T-helper 17 cell (primary cell): ENCODE measurements around the gene TMEM35B. TPM values are rescaled to one million over a fixed set of nuclear protein-coding genes. Genes with fewer than 3 reads are reported as not detected.
"Not testable (repeated sequence)": the region's sequence is repeated elsewhere in the genome, so short reads cannot be mapped to it uniquely, and the experiment has no call there.

Experiments
- ATAC-seq: fragments of 150-1000 bp; cut with Tn5 transposase; 2 replicates; pipeline ENCODE4 v1.10.0; 2021; ENCODE audit warnings: mild to moderate bottlenecking, moderate library complexity
- DNase-seq, 3 donors: peaks; one replicate each; pipeline versions ENCODE4 v3.0.0 to v3.0.0-alpha.2; 2020 to 2021
- H3K9me3 ChIP-seq: one replicate; pipeline ENCODE4 v1.7.0; 2013; ENCODE audit warnings: low read length, mild to moderate bottlenecking; ENCODE audit not compliant: control insufficient read depth, poor library complexity, severe bottlenecking
- H3K27ac Mint-ChIP-seq: one replicate; pipeline ENCODE4 v1.8.0; 2022; ENCODE audit warnings: mild to moderate bottlenecking, moderate library complexity, mixed read lengths
- H3K27me3 Mint-ChIP-seq: one replicate; pipeline ENCODE4 v1.8.0; 2022; ENCODE audit warnings: mixed read lengths
- H3K36me3 Mint-ChIP-seq: one replicate; pipeline ENCODE4 v1.8.0; 2022; ENCODE audit warnings: low read depth, mixed read lengths
- H3K4me1 Mint-ChIP-seq: one replicate; pipeline ENCODE4 v1.8.0; 2022; ENCODE audit warnings: mild to moderate bottlenecking, mixed read lengths
- H3K4me3 Mint-ChIP-seq: one replicate; pipeline ENCODE4 v1.8.0; 2022; ENCODE audit warnings: mild to moderate bottlenecking, moderate library complexity, mixed read lengths
- total RNA-seq, 4 donors: library from RNA in 2 of 4; stranded (reverse) in 2 of 4; gene quantifications; one replicate each; pipeline ENCODE4 v1.2.3 and lab custom pipeline; 2022 to 2026

Gene TMEM35B
- total RNA-seq, 2 donors from 2014 or later, result 10.6 to 14.4 TPM

- no peaks in the 10 kb centered on the region for H3K9me3 ChIP-seq
- no peak for ATAC-seq
- Mint-ChIP-seq H3K4me1 (peaks cover 20% of the 10 kb centered on the region), H3K4me3 (no peak overlapping the region), H3K36me3 (no peaks in the 10 kb centered on the region), H3K27me3 (no peaks in the 10 kb centered on the region), H3K27ac (no peak overlapping the region)
- no peak for DNase-seq
Measured at GRCh38 chr1:34987018-34987417, 1.9 kb upstream of the TMEM35B start.

DNA sequence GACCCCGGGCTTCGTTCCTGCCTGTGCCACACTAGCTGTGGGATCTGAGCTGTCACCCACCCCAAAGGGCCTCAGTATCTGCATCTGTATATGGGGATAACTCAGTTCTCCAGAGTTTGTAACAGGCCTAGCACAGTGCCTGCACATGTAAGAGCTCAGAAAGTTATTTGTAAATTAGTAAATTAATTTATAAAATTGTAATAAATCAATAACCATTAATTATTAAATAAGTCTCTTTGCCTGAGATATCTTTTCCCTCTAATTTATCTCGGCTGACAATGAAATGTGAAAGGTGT is 410 bp upstream of the TMEM35B start:
- H3K9me3 ChIP-seq, H3K27me3 Mint-ChIP-seq, DNase-seq, H3K36me3 Mint-ChIP-seq, ATAC-seq: not testable (repeated sequence)
- Mint-ChIP-seq H3K4me3 (peak overlapping the region; percentile 96), H3K4me1 (peaks cover 18% of the 10 kb centered on the region), H3K27ac (peak overlapping the region; percentile 92)

DNA sequence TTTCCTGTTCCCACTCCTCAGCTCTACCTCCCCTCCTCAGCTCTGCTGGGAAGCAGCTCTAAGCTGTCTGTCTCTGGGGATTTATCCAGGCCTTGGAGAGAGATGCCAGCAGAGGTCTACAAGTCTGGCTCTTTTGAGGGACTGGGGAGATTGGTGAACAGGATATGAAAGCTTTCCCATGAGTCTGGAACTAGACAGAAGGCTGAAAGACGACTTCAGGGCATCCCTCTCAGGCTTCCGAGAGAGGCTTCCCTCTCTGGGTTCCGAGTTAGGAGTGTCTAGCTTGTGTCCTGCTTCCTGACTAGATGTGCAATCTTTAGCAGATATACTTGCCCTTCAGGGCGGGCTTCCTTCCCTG is 733 bp downstream of the TMEM35B start:
- Mint-ChIP-seq H3K36me3 (no peaks in the 10 kb centered on the region), H3K4me1 (peaks cover 18% of the 10 kb centered on the region), H3K27ac (peak overlapping the region; percentile 92), H3K4me3 (peak overlapping the region; percentile 96), H3K27me3 (no peaks in the 10 kb centered on the region)
- ATAC-seq (peak; percentile 8), DNase-seq (no peak)
- H3K9me3 ChIP-seq, result no peaks in the 10 kb centered on the region

DNA sequence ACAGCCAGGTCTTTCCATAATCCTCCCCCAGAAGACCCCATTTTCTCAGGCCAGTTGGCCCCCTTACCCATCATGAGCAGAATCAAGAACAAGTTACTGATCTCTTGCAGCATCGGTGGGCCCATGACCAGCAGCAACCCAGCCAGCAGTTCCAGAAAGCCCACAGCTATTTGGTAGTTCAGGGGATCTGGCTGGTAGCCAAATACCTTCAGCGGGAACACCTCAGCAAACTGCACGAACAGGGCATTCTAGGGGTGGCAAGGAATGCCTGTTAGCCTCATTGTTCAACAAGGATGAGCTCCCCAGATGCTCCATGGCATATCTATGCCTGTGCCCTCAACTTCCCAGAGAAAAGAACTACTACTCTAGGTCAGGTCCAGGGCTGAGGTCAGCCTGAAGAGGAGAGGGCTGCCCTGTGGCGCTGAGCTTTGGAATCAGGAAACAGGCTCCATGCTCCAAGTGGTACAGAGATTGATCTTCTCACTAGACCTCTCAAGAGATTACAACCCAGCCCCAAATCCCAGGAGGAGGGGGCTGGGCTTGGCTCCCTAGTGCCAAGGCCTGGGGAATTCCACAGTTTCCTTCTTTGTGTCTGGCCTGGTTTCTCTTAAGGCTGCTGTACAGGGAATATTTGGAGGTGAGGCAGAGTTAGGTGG is 1.3 kb downstream of the TMEM35B start:
- peaks cover 19% of the 10 kb centered on the region for H3K4me1 Mint-ChIP-seq
- no peaks in the 10 kb centered on the region for H3K9me3 ChIP-seq
- peak overlapping the region; percentile 92 for H3K27ac Mint-ChIP-seq
- no peak for ATAC-seq
- no peaks in the 10 kb centered on the region for H3K36me3 Mint-ChIP-seq
- no peak for DNase-seq
- no peaks in the 10 kb centered on the region for H3K27me3 Mint-ChIP-seq
- H3K4me3 Mint-ChIP-seq, result peak overlapping the region; percentile 96

GRCh38 chr1:34982820-34983376 is 2.2 kb downstream of the TMEM35B start:
- Mint-ChIP-seq H3K4me1 (peaks cover 26% of the 10 kb centered on the region), H3K27ac (peak overlapping the region; percentile 92), H3K36me3 (no peaks in the 10 kb centered on the region), H3K4me3 (peak overlapping the region; percentile 63), H3K27me3 (no peaks in the 10 kb centered on the region)
- ATAC-seq (no peak), DNase-seq (no peak)
- no peaks in the 10 kb centered on the region for H3K9me3 ChIP-seq

DNA sequence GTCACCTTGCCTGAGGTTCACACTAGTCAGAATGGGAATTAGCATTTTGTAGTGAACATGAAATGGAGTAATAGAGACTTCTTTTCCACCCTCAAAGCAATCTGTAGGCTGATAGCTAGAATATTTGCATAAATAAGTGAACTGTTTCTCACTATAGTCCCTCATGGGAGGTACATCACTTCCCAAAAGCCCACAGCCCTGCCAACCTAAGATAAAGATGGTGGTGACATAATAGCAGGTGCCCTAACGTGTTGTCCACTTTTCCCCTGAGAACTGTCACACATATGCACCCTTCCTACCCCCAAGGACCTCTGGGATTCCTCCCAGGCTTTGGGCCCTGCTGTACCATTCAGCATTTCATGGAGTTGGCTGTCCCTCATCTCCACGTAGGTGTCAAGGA is 4.4 kb downstream of the TMEM35B start:
- DNase-seq (no peak), ATAC-seq (no peak)
- H3K9me3 ChIP-seq, result no peaks in the 10 kb centered on the region
- Mint-ChIP-seq H3K4me3 (no peak overlapping the region), H3K27me3 (no peaks in the 10 kb centered on the region), H3K4me1 (peaks cover 26% of the 10 kb centered on the region), H3K27ac (no peak overlapping the region), H3K36me3 (no peaks in the 10 kb centered on the region)

DNA sequence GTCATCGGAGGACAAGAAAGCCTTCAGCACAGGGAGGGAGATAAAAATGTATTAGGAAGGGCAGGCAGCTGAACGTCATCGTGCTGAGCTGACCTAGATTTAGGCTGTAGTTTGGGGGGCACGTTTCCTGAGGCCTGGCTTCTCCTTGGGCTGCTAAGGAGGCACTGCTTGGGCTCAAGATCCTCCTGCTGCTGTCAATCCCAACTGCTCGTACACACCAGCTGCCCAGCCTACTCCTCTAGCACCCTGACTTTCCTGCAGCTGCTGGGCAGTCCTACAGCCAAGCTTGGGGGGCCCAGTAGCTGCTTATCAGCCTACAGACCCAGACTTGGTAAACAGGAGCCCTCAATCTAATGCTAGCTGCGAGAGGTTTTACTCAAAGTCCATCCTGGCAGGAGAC is 6.2 kb downstream of the TMEM35B start:
- Mint-ChIP-seq H3K4me3 (no peak overlapping the region), H3K36me3 (no peaks in the 10 kb centered on the region), H3K27ac (peak overlapping the region; percentile 27), H3K27me3 (no peaks in the 10 kb centered on the region), H3K4me1 (peaks cover 25% of the 10 kb centered on the region)
- no peak for DNase-seq
- ATAC-seq, result no peak
- H3K9me3 ChIP-seq, result no peaks in the 10 kb centered on the region

DNA sequence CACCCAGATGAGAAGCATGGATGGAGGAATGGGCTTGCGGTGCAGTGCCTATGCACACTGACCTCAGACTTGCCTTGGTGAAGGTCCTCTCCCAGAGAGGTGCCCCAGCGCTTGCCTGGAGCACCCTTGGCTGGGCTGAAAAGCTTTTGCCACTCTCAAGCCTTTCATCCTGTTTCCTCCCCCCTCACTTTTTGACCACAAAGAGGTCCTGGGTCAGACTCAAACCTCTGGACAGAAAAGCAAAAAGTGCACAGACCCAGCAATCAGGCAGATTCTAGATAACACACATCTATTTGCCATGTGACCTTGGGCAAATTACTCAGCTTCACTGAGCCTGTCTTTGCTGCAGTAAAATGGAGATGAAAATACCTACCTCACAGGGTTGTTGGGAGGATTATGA is 7.3 kb downstream of the TMEM35B start:
- ATAC-seq (no peak), DNase-seq (no peak)
- H3K4me1 Mint-ChIP-seq, result peaks cover 17% of the 10 kb centered on the region
- H3K27me3 Mint-ChIP-seq, result no peaks in the 10 kb centered on the region
- no peak overlapping the region for H3K4me3 Mint-ChIP-seq
- H3K36me3 Mint-ChIP-seq, result no peaks in the 10 kb centered on the region
- peak overlapping the region; percentile 27 for H3K27ac Mint-ChIP-seq
- no peaks in the 10 kb centered on the region for H3K9me3 ChIP-seq

DNA sequence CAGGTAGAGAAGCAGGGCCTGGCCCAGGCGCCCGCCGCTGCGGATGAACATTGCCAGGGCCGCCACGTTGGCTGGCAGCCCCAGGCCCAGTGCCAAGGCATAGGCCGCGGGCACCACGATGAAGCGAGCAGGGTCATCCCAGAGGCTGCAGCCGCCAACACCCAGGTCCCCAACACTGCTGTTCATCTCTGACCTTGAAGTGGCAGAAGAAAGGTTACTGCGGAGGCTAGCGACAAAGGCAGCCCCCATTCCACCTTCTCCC is 8.0 kb downstream of the TMEM35B start:
- Mint-ChIP-seq H3K4me3 (no peak overlapping the region), H3K36me3 (no peaks in the 10 kb centered on the region), H3K27me3 (no peaks in the 10 kb centered on the region), H3K27ac (peak overlapping the region; percentile 37), H3K4me1 (peaks cover 21% of the 10 kb centered on the region)
- no peak for DNase-seq
- ATAC-seq, result no peak
- H3K9me3 ChIP-seq, result no peaks in the 10 kb centered on the region

DNA sequence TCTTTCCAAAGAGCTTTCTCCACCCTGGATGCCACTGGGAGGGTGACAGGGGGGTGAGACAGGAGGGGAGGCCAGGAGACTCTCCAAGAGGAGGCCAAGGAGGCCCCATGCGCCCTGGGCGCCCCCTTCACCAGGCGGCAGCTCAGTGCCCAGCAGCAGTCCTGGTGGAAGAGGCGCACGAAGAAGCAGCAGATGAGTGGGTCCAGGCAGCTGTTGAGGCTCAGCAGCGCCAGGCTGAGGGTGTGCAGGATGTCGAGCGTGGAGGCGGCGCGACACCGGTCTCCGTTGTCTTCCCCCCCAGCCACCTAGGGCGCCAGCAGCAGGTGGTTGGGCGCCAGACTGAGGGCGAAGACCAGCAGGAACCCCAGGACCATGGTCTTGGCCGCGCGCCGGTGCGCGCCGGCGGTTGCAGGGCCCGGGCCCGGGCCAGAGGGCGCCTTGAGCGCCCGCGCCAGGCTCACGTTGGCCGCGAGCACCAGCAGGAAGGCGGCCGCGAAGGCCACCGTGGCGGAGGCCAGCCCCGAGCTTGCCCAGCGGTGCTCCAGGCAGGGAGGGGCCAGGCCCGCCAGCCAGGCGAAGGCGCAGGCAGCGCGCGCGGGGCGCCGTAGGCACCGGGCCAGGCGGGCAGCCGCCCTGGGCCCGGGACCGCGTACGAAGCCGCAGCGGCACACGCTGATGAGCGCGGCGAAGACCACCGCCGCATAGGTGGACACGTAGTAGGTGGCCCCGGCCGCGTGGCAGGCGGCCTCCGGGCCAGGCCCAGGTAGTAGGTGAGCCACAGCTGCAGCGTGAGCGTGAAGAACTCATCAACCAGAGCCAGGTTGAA is 8.6 kb downstream of the TMEM35B start:
- Mint-ChIP-seq H3K27me3 (no peaks in the 10 kb centered on the region), H3K27ac (peak overlapping the region; percentile 37), H3K4me1 (peaks cover 24% of the 10 kb centered on the region), H3K4me3 (no peak overlapping the region), H3K36me3 (no peaks in the 10 kb centered on the region)
- DNase-seq (no peak), ATAC-seq (no peak)
- H3K9me3 ChIP-seq, result no peaks in the 10 kb centered on the region

DNA sequence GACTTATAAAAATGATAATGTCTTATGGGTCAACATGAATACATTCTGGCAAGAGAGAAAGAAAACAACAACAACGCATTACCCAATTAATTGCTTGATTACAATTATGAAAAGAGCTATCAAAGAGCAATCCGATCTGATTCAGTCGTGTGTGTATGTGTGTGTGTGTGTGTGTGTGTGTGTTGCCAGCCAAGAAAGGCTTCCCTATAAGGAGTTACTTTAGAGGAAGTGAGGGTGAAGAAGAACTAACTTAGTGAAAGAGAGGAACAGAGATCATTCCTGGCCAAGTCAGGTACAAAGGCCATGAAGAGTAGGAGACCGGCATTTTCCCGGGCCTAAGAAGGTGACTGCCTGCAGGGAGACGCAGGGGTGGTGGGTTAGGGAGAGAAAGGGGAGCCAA is 9.4 kb downstream of the TMEM35B start:
- no peak for ATAC-seq
- H3K27ac Mint-ChIP-seq, result no peak overlapping the region
- no peak overlapping the region for H3K4me3 Mint-ChIP-seq
- no peaks in the 10 kb centered on the region for H3K27me3 Mint-ChIP-seq
- no peaks in the 10 kb centered on the region for H3K9me3 ChIP-seq
- H3K4me1 Mint-ChIP-seq, result peaks cover 24% of the 10 kb centered on the region
- DNase-seq, result no peak
- H3K36me3 Mint-ChIP-seq, result no peaks in the 10 kb centered on the region

- H3K36me3 Mint-ChIP-seq, result no peaks in the 10 kb centered on the region
- H3K27me3 Mint-ChIP-seq, result no peaks in the 10 kb centered on the region
- peaks cover 2% of the 10 kb centered on the region for H3K9me3 ChIP-seq
- H3K4me3 Mint-ChIP-seq, result no peak overlapping the region
- peaks cover 24% of the 10 kb centered on the region for H3K4me1 Mint-ChIP-seq
- no peak for ATAC-seq
- peak overlapping the region; percentile 37 for H3K27ac Mint-ChIP-seq
- no peak for DNase-seq
Measured at GRCh38 chr1:34975338-34975737, 9.8 kb downstream of the TMEM35B start.

DNA sequence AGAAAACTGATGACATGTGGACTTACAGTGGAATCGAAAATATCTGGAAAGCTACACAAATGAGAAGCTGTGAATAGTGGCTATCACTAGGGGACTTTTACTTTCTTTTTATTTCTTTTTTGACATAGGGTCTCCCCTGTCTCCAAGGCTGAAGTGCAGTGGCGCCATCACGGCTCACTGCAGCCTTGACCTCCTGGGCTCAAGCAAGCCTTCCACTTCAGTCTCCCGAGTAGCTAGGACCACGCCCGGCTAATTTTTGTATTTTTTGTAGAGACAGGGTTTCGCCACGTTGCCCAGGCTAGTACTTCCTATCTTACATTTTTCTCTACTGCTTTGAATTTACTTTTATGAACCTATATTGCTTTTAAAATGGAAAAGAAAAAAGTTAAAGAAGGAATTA is 10.5 kb downstream of the TMEM35B start:
- peak overlapping the region; percentile 37 for H3K27ac Mint-ChIP-seq
- peaks cover 24% of the 10 kb centered on the region for H3K4me1 Mint-ChIP-seq
- DNase-seq (no peak), ATAC-seq (no peak)
- H3K36me3 Mint-ChIP-seq, result no peaks in the 10 kb centered on the region
- H3K9me3 ChIP-seq, result peaks cover 2% of the 10 kb centered on the region
- H3K27me3 Mint-ChIP-seq, result no peaks in the 10 kb centered on the region
- no peak overlapping the region for H3K4me3 Mint-ChIP-seq

- H3K4me3 Mint-ChIP-seq, result no peak overlapping the region
- ATAC-seq (no peak), DNase-seq (no peak)
- no peaks in the 10 kb centered on the region for H3K27me3 Mint-ChIP-seq
- peaks cover 2% of the 10 kb centered on the region for H3K9me3 ChIP-seq
- H3K4me1 Mint-ChIP-seq, result peaks cover 18% of the 10 kb centered on the region
- peak overlapping the region; percentile 24 for H3K27ac Mint-ChIP-seq
- no peaks in the 10 kb centered on the region for H3K36me3 Mint-ChIP-seq
Measured at GRCh38 chr1:34973326-34973725, 11.8 kb downstream of the TMEM35B start.
